IPS-15b (cell line): ENCODE data around the gene TSC22D2.

Experiments used
- H3K27me3 ChIP-seq: one replicate; pipeline ENCODE4 v1.6.1; 2013; ENCODE audit warnings: low read length; ENCODE audit not compliant: control insufficient read depth, insufficient read depth
- H3K36me3 ChIP-seq: one replicate; pipeline ENCODE4 v1.6.1; 2013; ENCODE audit warnings: low read length; ENCODE audit not compliant: control insufficient read depth, insufficient read depth
- H3K4me1 ChIP-seq: one replicate; pipeline ENCODE4 v1.6.1; 2013; ENCODE audit warnings: mild to moderate bottlenecking, low read length; ENCODE audit not compliant: control insufficient read depth, insufficient read depth
- H3K4me3 ChIP-seq: one replicate; pipeline ENCODE4 v1.5.1; 2013; ENCODE audit warnings: low read depth, low read length
- H3K9ac ChIP-seq: one replicate; pipeline ENCODE4 v1.6.1; 2013; ENCODE audit warnings: low read depth, mild to moderate bottlenecking, low read length
- H3K9me3 ChIP-seq: one replicate; pipeline ENCODE4 v1.6.1; 2013; ENCODE audit warnings: mild to moderate bottlenecking, low read length; ENCODE audit not compliant: control insufficient read depth, insufficient read depth

Gene TSC22D2

DNA sequence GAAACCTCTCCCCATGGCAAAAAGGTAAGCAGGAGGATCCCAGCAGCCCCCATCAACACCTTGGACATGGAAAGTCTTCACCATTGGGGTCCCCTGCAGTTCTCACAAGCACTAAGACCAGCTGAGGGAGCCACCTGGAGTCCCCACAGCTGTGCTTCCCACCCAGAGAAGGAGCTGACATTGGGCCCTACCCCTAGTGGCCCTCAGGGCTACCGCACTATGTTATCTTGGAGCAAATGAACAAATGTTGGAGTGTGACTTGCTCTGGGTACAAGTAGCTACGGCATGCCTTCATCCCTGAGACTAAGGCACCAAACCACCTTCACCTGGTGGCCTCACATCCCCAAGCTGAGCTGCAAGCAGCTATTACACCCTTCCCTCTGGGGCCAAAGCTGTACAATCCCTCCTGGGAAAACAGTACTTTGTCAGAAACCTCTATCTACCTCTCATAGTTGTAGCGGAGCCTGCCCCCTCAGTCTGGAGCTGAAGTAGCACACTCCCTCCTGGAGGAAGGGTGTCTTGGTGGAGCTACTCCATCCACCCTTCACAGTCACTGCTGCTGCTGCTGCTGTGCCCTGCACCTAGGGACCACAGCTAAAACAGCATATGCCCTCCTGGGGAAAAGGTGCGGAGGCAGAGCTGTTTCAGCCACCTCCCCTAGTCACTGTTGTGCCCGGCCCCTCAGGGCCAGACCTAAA is 95.5 kb downstream of the TSC22D2 start:
- no peaks in the 10 kb centered on the region for H3K27me3 ChIP-seq
- no peak overlapping the region for H3K9ac ChIP-seq
- peaks cover 10% of the 10 kb centered on the region for H3K9me3 ChIP-seq
- no peaks in the 10 kb centered on the region for H3K4me1 ChIP-seq
- no peaks in the 10 kb centered on the region for H3K36me3 ChIP-seq
- H3K4me3 ChIP-seq: no peak overlapping the region

- H3K9ac ChIP-seq: no peak overlapping the region
- H3K9me3 ChIP-seq: peaks cover 10% of the 10 kb centered on the region
- no peaks in the 10 kb centered on the region for H3K27me3 ChIP-seq
- H3K36me3 ChIP-seq: no peaks in the 10 kb centered on the region
- H3K4me3 ChIP-seq: no peak overlapping the region
- H3K4me1 ChIP-seq: no peaks in the 10 kb centered on the region
Observed at GRCh38 chr3:150504483-150504882, 96.4 kb downstream of the TSC22D2 start.

GRCh38 chr3:150508401-150508800 is 100.3 kb downstream of the TSC22D2 start:
- no peaks in the 10 kb centered on the region for H3K36me3 ChIP-seq
- H3K27me3 ChIP-seq: no peaks in the 10 kb centered on the region
- peaks cover 14% of the 10 kb centered on the region for H3K4me1 ChIP-seq
- H3K4me3 ChIP-seq: no peak overlapping the region
- H3K9me3 ChIP-seq: no peaks in the 10 kb centered on the region
- no peak overlapping the region for H3K9ac ChIP-seq

- H3K27me3 ChIP-seq: no peaks in the 10 kb centered on the region
- H3K9ac ChIP-seq: no peak overlapping the region
- peaks cover 15% of the 10 kb centered on the region for H3K4me1 ChIP-seq
- no peak overlapping the region for H3K4me3 ChIP-seq
- H3K9me3 ChIP-seq: no peaks in the 10 kb centered on the region
- no peaks in the 10 kb centered on the region for H3K36me3 ChIP-seq
Observed at GRCh38 chr3:150509780-150510179, 101.7 kb downstream of the TSC22D2 start.

DNA sequence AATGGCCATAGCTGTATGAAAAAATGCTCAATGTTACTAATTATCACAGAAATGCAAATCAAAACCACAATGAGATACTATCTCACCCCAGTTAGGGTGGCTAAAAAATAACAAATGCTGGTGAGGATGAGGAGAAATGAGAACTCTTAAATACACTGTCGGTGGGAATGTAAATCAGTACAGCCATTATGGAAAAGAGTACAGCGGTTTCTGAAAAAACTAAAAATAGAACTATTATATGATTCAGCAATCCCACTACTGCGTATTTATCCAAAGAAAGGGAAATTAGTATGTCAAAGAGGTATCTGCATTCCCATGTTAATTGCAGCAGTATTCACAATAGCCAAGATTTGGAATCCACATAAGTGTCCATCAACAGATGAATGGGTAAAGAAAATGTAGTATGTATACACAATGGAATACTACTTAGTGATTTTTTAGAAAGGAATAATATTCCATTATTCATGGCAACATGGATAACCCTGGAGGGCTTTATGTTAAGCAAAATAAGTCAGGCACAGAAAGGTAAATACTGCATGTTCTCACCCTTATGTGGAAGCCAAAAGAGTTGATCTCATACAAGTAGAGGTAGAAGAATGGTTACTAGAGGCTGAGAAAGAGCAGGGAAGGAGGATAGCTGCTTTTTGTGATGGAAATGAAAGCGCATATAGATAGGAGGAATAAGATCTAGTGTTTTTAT is 103.2 kb downstream of the TSC22D2 start:
- Histone ChIP-seq H3K4me3 (no peak overlapping the region), H3K27me3 (no peaks in the 10 kb centered on the region), H3K36me3 (no peaks in the 10 kb centered on the region), H3K9ac (no peak overlapping the region), H3K4me1 (peaks cover 15% of the 10 kb centered on the region), H3K9me3 (no peaks in the 10 kb centered on the region)

- Histone ChIP-seq H3K4me3 (no peak overlapping the region), H3K4me1 (peaks cover 15% of the 10 kb centered on the region), H3K9me3 (no peaks in the 10 kb centered on the region), H3K36me3 (no peaks in the 10 kb centered on the region), H3K9ac (no peak overlapping the region), H3K27me3 (no peaks in the 10 kb centered on the region)
Observed at GRCh38 chr3:150515210-150515609, 107.1 kb downstream of the TSC22D2 start.
